OCI-LY3 (cell line): ENCODE results near the gene PAGE2B.

Source experiments
- H2AFZ ChIP-seq: fragments of 200-600, 300-600 bp; shearing (Covaris generic); 2 replicates; pipeline ENCODE4 v1.6.0; 2014; ENCODE audit warnings: antibody characterized with exemption, low read depth, low read length
- H3K27ac ChIP-seq: fragments of 200-600, 300-600 bp; sonication (generic); 2 replicates; pipeline ENCODE4 v1.5.1; 2014; ENCODE audit warnings: mild to moderate bottlenecking, low read length, moderate library complexity, mixed read lengths
- H3K27me3 ChIP-seq: fragments of 200-600, 300-600 bp; sonication (generic); 2 replicates; pipeline ENCODE4 v1.6.1; 2014; ENCODE audit warnings: low read depth, low read length, mixed read lengths
- H3K36me3 ChIP-seq: fragments of 200-600, 300-600 bp; sonication (generic); replicated peaks from 2 replicates; pipeline ENCODE3; 2014; ENCODE audit warnings: low read depth, low read length, mixed read lengths
- H3K4me1 ChIP-seq: fragments of 300-600, 200-600 bp; sonication (generic); 2 replicates; pipeline ENCODE4 v1.6.1; 2014; ENCODE audit warnings: low read length, mixed read lengths
- H3K4me2 ChIP-seq: fragments of 200-600, 300-600 bp; sonication (generic); 2 replicates; pipeline ENCODE4 v1.6.1; 2014; ENCODE audit warnings: low read length, mixed read lengths
- H3K4me3 ChIP-seq: fragments of 300-600, 200-600 bp; sonication (generic); 2 replicates; pipeline ENCODE4 v1.5.1; 2014; ENCODE audit warnings: antibody characterized with exemption, mild to moderate bottlenecking, low read length, moderate library complexity
- H3K79me2 ChIP-seq: fragments of 300-600, 200-600 bp; shearing (Covaris generic); 2 replicates; pipeline ENCODE4 v1.6.1; 2014; ENCODE audit warnings: mild to moderate bottlenecking, low read length, mixed read lengths
- H3K9ac ChIP-seq: fragments of 300-600, 200-600 bp; shearing (Covaris generic); 2 replicates; pipeline ENCODE4 v1.6.0; 2014; ENCODE audit warnings: mild to moderate bottlenecking, low read length, moderate library complexity
- H3K9me3 ChIP-seq: fragments of 200-600, 300-600 bp; shearing (Covaris generic); 2 replicates; pipeline ENCODE4 v1.6.1; 2014; ENCODE audit warnings: low read length, mixed read lengths; ENCODE audit not compliant: insufficient read depth
- H4K20me1 ChIP-seq: fragments of 200-600, 300-600 bp; sonication (generic); 2 replicates; pipeline ENCODE4 v1.6.1; 2016; ENCODE audit warnings: low read length, mixed read lengths; ENCODE audit not compliant: insufficient read depth
- EZH2phosphoT487 ChIP-seq: fragments of 200-600 bp; shearing (Covaris generic); IDR thresholded peaks from 2 replicates; pipeline ENCODE4 v1.6.1; 2018; ENCODE audit warnings: antibody characterized with exemption, mixed run types, low read depth
- TF ChIP-seq, protein P1 (sequence below): fragments of 200-600, 300-600 bp; sonication (generic); IDR thresholded peaks from 2 replicates; pipeline ENCODE4 v1.5.1; 2014; ENCODE audit warnings: antibody characterized with exemption, low read length, low read depth

The PAGE2B gene, protein sequence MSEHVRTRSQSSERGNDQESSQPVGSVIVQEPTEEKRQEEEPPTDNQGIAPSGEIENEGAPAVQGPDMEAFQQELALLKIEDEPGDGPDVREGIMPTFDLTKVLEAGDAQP

DNA sequence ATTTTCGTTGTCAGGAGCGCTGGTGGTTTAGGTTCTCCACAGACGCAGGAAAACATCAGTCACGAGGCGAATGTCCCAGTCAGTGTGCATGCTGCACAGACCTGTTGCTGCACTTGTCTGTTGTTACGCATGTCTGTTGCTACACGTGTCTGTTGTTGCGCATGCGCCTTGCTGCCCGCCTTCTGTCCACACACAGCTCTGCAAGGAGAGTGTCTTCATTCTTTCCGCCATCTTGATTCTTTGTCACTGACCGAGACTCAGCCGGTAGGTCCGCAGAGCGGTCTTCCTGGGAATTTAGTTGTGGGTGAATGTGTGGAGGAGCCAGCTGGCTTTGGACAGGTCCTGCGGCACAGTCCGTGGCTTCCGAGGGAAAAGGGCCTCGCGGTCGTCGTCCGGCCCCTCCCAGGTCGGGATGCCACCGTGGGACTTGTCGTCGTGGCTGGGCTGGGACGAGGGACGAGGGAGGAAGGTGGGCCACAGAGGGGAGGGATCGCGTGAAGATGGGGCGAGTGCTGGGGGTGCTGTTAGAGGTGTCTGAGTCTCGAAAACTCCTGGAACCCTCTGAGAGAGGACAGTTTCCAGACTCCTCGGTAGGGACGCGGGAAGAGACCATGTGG lies at the start of gene PAGE2B:
PAGE2B (plus strand) TSS at position 180 of the 617 bp plus-strand sequence. CDS start 1,012 bp downstream, outside the sequence.
- H3K79me2 ChIP-seq: no peaks in the 10 kb centered on the region
- no peaks in the 10 kb centered on the region for H4K20me1 ChIP-seq
- H3K4me3 ChIP-seq: no peak within 1 kb of the TSS
- no peaks in the 10 kb centered on the region for H3K9me3 ChIP-seq
- H3K27me3 ChIP-seq: no peaks in the 10 kb centered on the region
- no peak within 1 kb of the TSS for H3K9ac ChIP-seq
- no peaks in the 10 kb centered on the region for H3K36me3 ChIP-seq
- TF ChIP-seq, protein P1, sequence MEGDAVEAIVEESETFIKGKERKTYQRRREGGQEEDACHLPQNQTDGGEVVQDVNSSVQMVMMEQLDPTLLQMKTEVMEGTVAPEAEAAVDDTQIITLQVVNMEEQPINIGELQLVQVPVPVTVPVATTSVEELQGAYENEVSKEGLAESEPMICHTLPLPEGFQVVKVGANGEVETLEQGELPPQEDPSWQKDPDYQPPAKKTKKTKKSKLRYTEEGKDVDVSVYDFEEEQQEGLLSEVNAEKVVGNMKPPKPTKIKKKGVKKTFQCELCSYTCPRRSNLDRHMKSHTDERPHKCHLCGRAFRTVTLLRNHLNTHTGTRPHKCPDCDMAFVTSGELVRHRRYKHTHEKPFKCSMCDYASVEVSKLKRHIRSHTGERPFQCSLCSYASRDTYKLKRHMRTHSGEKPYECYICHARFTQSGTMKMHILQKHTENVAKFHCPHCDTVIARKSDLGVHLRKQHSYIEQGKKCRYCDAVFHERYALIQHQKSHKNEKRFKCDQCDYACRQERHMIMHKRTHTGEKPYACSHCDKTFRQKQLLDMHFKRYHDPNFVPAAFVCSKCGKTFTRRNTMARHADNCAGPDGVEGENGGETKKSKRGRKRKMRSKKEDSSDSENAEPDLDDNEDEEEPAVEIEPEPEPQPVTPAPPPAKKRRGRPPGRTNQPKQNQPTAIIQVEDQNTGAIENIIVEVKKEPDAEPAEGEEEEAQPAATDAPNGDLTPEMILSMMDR: no peak
- TF ChIP-seq EZH2phosphoT487: no peak
- no peak within 1 kb of the TSS for H3K27ac ChIP-seq
- no peak within 1 kb of the TSS for H3K4me2 ChIP-seq
- no peaks in the 10 kb centered on the region for H3K4me1 ChIP-seq
- H2AFZ ChIP-seq: no peak within 1 kb of the TSS

DNA sequence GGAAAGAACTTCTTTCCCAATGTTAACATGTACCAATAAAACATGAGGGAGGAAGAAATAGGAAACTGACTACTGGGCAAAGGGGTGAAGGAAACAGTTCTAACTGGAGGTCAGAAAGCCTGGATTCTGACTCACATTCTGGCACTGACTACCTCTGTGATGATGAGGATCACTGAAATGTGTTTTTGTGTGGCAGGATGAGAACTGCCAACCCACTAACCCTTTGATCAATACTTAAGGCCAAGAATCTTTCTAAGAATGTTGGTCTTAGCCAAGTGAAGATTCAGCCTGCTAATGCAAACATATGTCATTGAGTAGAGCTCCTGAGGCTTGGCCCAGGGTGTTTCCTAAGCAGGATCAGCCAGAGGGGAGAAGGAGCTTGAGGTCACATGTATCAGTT lies 48.7 kb upstream of the PAGE2B start:
- TF ChIP-seq, protein P1: no peak
- TF ChIP-seq EZH2phosphoT487: no peak
- Histone ChIP-seq H2AFZ (no peak overlapping the region), H3K9ac (no peak overlapping the region), H3K4me2 (no peak overlapping the region), H3K79me2 (no peaks in the 10 kb centered on the region), H3K36me3 (no peaks in the 10 kb centered on the region), H3K27ac (no peak overlapping the region), H3K27me3 (no peaks in the 10 kb centered on the region), H3K4me1 (no peaks in the 10 kb centered on the region), H4K20me1 (no peaks in the 10 kb centered on the region), H3K4me3 (no peak overlapping the region), H3K9me3 (no peaks in the 10 kb centered on the region)

DNA sequence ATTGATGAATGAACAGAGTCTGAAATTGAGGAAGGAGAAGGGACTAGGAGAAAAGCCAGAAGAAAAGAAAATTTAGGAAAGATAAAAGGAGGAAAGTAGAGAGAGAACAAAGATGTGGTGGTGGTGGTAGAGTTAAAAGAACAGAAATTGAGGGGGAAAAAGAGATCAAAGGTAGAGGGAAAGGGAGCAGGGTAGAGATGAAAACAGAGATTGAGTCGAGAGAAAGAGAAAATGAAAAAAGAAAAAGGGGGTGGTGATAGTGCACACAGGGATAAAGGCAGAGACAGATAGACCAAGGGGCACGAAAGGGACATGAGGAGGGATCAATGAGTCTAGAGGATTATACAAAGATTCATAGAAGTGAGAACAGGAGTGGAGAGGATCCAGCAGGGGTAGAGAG lies 48.0 kb upstream of the PAGE2B start:
- H3K79me2 ChIP-seq: no peaks in the 10 kb centered on the region
- no peak overlapping the region for H3K9ac ChIP-seq
- H3K27ac ChIP-seq: no peak overlapping the region
- H3K4me2 ChIP-seq: no peak overlapping the region
- no peaks in the 10 kb centered on the region for H4K20me1 ChIP-seq
- H3K27me3 ChIP-seq: no peaks in the 10 kb centered on the region
- H3K4me1 ChIP-seq: no peaks in the 10 kb centered on the region
- H3K36me3 ChIP-seq: no peaks in the 10 kb centered on the region
- no peak overlapping the region for H3K4me3 ChIP-seq
- TF ChIP-seq EZH2phosphoT487: no peak
- TF ChIP-seq, protein P1: no peak
- no peaks in the 10 kb centered on the region for H3K9me3 ChIP-seq
- H2AFZ ChIP-seq: no peak overlapping the region

DNA sequence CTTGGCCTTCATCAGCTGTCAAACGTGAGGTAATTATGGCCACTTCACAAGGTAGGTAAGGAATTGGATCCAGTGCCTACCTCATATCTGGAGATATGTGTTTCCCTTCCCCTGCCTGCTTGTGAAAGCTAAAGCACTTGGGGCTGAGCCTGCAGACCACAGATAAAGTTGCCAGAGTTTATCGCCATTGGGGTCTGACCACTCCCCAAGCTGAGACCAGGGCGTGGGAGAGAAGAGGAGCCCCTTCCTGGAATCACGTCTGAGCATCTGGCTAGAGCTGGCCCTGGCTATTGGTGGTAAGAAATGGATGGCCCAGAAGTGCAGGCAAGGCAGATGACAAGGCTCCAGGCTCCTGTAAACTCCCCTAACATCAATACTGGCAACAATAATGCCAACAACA lies 46.8 kb upstream of the PAGE2B start:
- Histone ChIP-seq H3K36me3 (no peaks in the 10 kb centered on the region), H3K9ac (no peak overlapping the region), H3K27ac (no peak overlapping the region), H4K20me1 (no peaks in the 10 kb centered on the region), H2AFZ (no peak overlapping the region), H3K9me3 (no peaks in the 10 kb centered on the region), H3K79me2 (no peaks in the 10 kb centered on the region), H3K4me1 (no peaks in the 10 kb centered on the region), H3K4me3 (no peak overlapping the region), H3K27me3 (no peaks in the 10 kb centered on the region), H3K4me2 (no peak overlapping the region)
- no peak for TF ChIP-seq EZH2phosphoT487
- TF ChIP-seq, protein P1: no peak
